Astrocyte (in vitro differentiated cells and primary cell): ENCODE measurements around the gene PI4KB. TPM values are rescaled to one million over a fixed set of nuclear protein-coding genes. Genes with fewer than 3 reads are reported as not detected.

Experiments
- DNase-seq: peaks from one replicate; pipeline ENCODE4 v3.0.0-alpha.2; 2010; ENCODE audit warnings: low read depth
- FAIRE-seq: peaks from 2 replicates; lab custom pipeline; 2011; peaks lifted over from hg19 to GRCh38; lab: Jason Lieb, UNC
- H2AFZ ChIP-seq: 2 replicates; pipeline ENCODE4 v1.6.0; 2012; ENCODE audit warnings: low read depth, low read length, inconsistent platforms
- H3K27ac ChIP-seq: 2 replicates; pipeline ENCODE4 v1.5.1; 2011; ENCODE audit warnings: low read depth, low read length, inconsistent platforms
- H3K27me3 ChIP-seq: 2 replicates; pipeline ENCODE4 v1.6.0; 2011; ENCODE audit warnings: low read length, inconsistent platforms; ENCODE audit not compliant: insufficient read depth
- H3K36me3 ChIP-seq: 2 replicates; pipeline ENCODE4 v1.5.1; 2011; ENCODE audit warnings: low read length, inconsistent platforms; ENCODE audit not compliant: insufficient read depth
- H3K4me1 ChIP-seq: 2 replicates; pipeline ENCODE4 v1.5.1; 2011; ENCODE audit warnings: low read length, inconsistent platforms; ENCODE audit not compliant: insufficient read depth
- H3K4me2 ChIP-seq: 2 replicates; pipeline ENCODE4 v1.6.0; 2012; ENCODE audit warnings: low read length, inconsistent platforms
- H3K4me3 ChIP-seq: 2 replicates; pipeline ENCODE4 v1.5.1; 2011; ENCODE audit warnings: low read depth, mild to moderate bottlenecking, low read length, inconsistent platforms; ENCODE audit not compliant: insufficient read depth
- H3K79me2 ChIP-seq: 2 replicates; pipeline ENCODE4 v1.6.0; 2012; ENCODE audit warnings: mild to moderate bottlenecking, low read length, inconsistent platforms; ENCODE audit not compliant: insufficient read depth
- H3K9ac ChIP-seq: 2 replicates; pipeline ENCODE4 v1.6.0; 2012; ENCODE audit warnings: mild to moderate bottlenecking, low read length, inconsistent platforms
- H3K9me3 ChIP-seq: 2 replicates; pipeline ENCODE4 v1.5.1; 2012; ENCODE audit warnings: low read depth, mild to moderate bottlenecking, low read length, inconsistent platforms; ENCODE audit not compliant: insufficient read depth
- H4K20me1 ChIP-seq: 2 replicates; pipeline ENCODE4 v1.6.0; 2012; ENCODE audit warnings: low read length, inconsistent platforms; ENCODE audit not compliant: insufficient read depth
- H3K27ac Mint-ChIP-seq: one replicate; pipeline ENCODE4 v1.8.0; 2021; ENCODE audit warnings: mild to moderate bottlenecking, mixed read lengths; ENCODE audit not compliant: unreplicated experiment
- H3K27me3 Mint-ChIP-seq: one replicate; pipeline ENCODE4 v1.8.0; 2021; ENCODE audit warnings: low read depth, mixed read lengths; ENCODE audit not compliant: unreplicated experiment
- H3K36me3 Mint-ChIP-seq: one replicate; pipeline ENCODE4 v1.8.0; 2021; ENCODE audit warnings: low read depth, mixed read lengths; ENCODE audit not compliant: unreplicated experiment
- H3K4me1 Mint-ChIP-seq: one replicate; pipeline ENCODE4 v1.8.0; 2021; ENCODE audit warnings: low read depth, mixed read lengths; ENCODE audit not compliant: unreplicated experiment
- H3K4me3 Mint-ChIP-seq: one replicate; pipeline ENCODE4 v1.8.0; 2021; ENCODE audit warnings: mild to moderate bottlenecking, moderate library complexity, mixed read lengths; ENCODE audit not compliant: unreplicated experiment
- H3K9me3 Mint-ChIP-seq: one replicate; pipeline ENCODE4 v1.8.0; 2021; ENCODE audit warnings: mild to moderate bottlenecking, mixed read lengths; ENCODE audit not compliant: unreplicated experiment
- EZH2 ChIP-seq: IDR thresholded peaks from 2 replicates; pipeline ENCODE4 v1.6.1; 2012; ENCODE audit warnings: mild to moderate bottlenecking, low read length, inconsistent platforms; ENCODE audit not compliant: insufficient read depth
- total RNA-seq: library from RNA; stranded (reverse); gene quantifications from 2 replicates; pipeline ENCODE4 v1.2.1, GENCODE V29; 2021
- TF ChIP-seq, protein P1 (sequence below): IDR thresholded peaks from 2 replicates; pipeline ENCODE4 v1.5.1; 2011; ENCODE audit warnings: low read depth, mild to moderate bottlenecking, inconsistent platforms, low read length, moderate library complexity; ENCODE audit not compliant: insufficient read depth

PI4KB gene
- total RNA-seq, 1 donor from 2014 or later = 67.8 TPM

DNA sequence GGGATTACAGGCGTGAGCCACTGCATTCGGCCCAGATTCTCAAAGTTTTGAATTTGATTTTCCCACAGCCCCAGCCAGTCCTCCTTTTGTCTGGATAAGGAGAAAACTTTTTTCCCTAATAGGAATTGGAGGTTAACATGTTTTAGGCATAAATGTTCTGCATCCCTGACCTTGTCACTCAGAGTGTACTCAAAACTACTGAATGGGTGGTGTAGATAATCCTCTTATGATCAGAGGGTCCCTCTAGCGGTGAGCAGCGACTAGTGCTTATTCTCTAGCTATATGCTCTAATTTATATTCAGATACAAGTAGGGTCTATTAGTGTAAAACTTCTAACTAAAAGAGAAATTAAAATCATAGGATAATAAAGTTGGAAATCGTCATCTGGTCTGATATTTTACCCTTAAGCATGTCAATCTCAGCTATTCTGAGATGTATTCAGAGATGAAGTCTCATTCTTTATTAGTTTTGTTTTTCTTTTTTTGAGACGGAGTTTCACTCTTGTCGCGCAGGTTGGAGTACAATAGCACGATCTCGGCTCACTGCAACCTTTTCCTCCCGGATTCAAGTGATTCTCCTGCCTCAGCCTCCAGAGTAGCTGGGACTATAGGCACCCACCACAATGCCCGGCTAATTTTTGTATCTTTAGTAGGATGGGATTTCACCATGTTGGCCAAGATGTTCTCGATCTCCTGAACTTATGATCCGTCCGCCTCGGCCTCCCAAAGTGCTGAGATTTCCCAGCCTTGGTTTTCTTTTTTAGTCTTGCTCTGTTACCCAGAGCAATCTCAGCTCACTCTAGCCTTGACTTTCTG, 75.4 kb downstream of the PI4KB start:
- Histone ChIP-seq H3K27ac (no peak overlapping the region), H3K4me3 (no peak overlapping the region), H3K79me2 (peaks cover 24% of the 10 kb centered on the region), H3K4me1 (peaks cover 7% of the 10 kb centered on the region), H3K9ac (no peak overlapping the region), H3K9me3 (no peaks in the 10 kb centered on the region), H3K4me2 (no peak overlapping the region), H3K27me3 (no peaks in the 10 kb centered on the region), H2AFZ (no peak overlapping the region), H4K20me1 (peaks cover 13% of the 10 kb centered on the region), H3K36me3 (peaks cover 29% of the 10 kb centered on the region)
- peak; percentile 63 for DNase-seq
- Mint-ChIP-seq H3K4me1 (peaks cover 17% of the 10 kb centered on the region), H3K9me3 (no peaks in the 10 kb centered on the region), H3K36me3 (peaks cover 12% of the 10 kb centered on the region), H3K27me3 (no peaks in the 10 kb centered on the region), H3K27ac (peak overlapping the region; percentile 69), H3K4me3 (no peak overlapping the region)
- no peak for FAIRE-seq
- TF ChIP-seq, protein P1, sequence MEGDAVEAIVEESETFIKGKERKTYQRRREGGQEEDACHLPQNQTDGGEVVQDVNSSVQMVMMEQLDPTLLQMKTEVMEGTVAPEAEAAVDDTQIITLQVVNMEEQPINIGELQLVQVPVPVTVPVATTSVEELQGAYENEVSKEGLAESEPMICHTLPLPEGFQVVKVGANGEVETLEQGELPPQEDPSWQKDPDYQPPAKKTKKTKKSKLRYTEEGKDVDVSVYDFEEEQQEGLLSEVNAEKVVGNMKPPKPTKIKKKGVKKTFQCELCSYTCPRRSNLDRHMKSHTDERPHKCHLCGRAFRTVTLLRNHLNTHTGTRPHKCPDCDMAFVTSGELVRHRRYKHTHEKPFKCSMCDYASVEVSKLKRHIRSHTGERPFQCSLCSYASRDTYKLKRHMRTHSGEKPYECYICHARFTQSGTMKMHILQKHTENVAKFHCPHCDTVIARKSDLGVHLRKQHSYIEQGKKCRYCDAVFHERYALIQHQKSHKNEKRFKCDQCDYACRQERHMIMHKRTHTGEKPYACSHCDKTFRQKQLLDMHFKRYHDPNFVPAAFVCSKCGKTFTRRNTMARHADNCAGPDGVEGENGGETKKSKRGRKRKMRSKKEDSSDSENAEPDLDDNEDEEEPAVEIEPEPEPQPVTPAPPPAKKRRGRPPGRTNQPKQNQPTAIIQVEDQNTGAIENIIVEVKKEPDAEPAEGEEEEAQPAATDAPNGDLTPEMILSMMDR = peak; percentile 97
- no peak for TF ChIP-seq EZH2

DNA sequence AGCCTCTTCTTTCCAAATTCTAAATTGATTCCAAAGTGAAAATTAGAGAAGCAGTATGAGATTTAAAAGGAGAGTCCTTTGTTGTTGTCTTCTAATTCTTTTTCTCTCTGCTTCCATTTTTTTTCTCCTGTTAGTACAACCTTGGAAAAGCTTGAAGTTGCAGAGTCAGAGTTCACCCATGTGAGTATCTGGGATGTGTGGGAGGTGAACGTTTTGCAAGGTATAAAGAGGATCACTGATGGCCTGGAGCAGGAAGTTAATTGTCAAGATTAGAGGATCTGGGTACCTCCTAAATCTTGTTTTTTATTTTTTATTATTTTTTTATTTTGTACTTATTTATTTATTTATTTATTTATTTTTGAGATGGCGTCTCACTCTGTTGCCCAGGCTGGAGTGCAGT, 80.4 kb downstream of the PI4KB start:
- DNase-seq (no peak), FAIRE-seq (no peak)
- H3K36me3 ChIP-seq = peaks cover 74% of the 10 kb centered on the region
- H3K4me3 ChIP-seq = no peak overlapping the region
- no peaks in the 10 kb centered on the region for H3K27me3 Mint-ChIP-seq
- peaks cover 7% of the 10 kb centered on the region for H3K4me1 Mint-ChIP-seq
- no peaks in the 10 kb centered on the region for H3K9me3 ChIP-seq
- no peak for TF ChIP-seq EZH2
- TF ChIP-seq, protein P1 = no peak
- no peak overlapping the region for H3K9ac ChIP-seq
- H2AFZ ChIP-seq = no peak overlapping the region
- H3K27ac ChIP-seq = no peak overlapping the region
- H3K4me2 ChIP-seq = no peak overlapping the region
- no peaks in the 10 kb centered on the region for H3K4me1 ChIP-seq
- peaks cover 4% of the 10 kb centered on the region for H3K79me2 ChIP-seq
- H3K27ac Mint-ChIP-seq = no peak overlapping the region
- no peaks in the 10 kb centered on the region for H3K9me3 Mint-ChIP-seq
- H4K20me1 ChIP-seq = peaks cover 12% of the 10 kb centered on the region
- H3K36me3 Mint-ChIP-seq = peaks cover 32% of the 10 kb centered on the region
- H3K4me3 Mint-ChIP-seq = no peak overlapping the region
- no peaks in the 10 kb centered on the region for H3K27me3 ChIP-seq

DNA sequence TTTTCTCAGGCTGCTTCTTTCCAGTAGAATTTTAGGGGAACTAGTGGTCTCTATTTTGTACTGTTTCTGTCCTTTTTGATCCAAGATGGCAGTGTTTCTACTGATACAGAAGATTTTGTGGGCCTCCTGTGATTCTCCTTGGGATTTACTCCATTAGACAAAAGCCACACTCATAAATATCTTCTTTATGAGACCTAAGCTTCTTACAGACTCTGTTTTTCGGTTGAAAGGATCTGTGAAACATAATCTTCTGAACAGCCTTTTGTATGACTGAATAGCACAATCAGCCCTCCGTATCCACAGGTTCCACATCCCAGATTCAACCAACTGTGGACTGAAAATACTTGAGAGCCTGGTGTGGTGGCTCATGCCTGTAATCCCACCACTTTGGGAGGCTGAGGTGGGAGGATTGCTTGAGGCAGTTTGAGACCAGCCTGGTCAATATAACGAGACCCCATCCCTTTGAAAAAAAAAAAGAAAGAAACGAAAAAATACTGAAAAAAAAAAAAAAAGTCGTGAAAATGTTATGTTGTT, 83.5 kb downstream of the PI4KB start:
- Mint-ChIP-seq H3K9me3 (no peaks in the 10 kb centered on the region), H3K4me3 (no peak overlapping the region), H3K4me1 (peaks cover 7% of the 10 kb centered on the region), H3K27ac (peak overlapping the region; percentile 58), H3K27me3 (no peaks in the 10 kb centered on the region), H3K36me3 (peaks cover 37% of the 10 kb centered on the region)
- DNase-seq = no peak
- no peak overlapping the region for H3K4me3 ChIP-seq
- no peaks in the 10 kb centered on the region for H3K9me3 ChIP-seq
- H3K36me3 ChIP-seq = peaks cover 82% of the 10 kb centered on the region
- no peak overlapping the region for H3K9ac ChIP-seq
- H3K4me1 ChIP-seq = peaks cover 2% of the 10 kb centered on the region
- no peaks in the 10 kb centered on the region for H3K27me3 ChIP-seq
- peaks cover 20% of the 10 kb centered on the region for H4K20me1 ChIP-seq
- no peak overlapping the region for H3K4me2 ChIP-seq
- H3K27ac ChIP-seq = no peak overlapping the region
- peaks cover 14% of the 10 kb centered on the region for H3K79me2 ChIP-seq
- H2AFZ ChIP-seq = no peak overlapping the region
- TF ChIP-seq, protein P1 = no peak
- TF ChIP-seq EZH2 = no peak
- FAIRE-seq = no peak
